ENCODE results near the gene ZFR2.

ZFR2 gene

DNA sequence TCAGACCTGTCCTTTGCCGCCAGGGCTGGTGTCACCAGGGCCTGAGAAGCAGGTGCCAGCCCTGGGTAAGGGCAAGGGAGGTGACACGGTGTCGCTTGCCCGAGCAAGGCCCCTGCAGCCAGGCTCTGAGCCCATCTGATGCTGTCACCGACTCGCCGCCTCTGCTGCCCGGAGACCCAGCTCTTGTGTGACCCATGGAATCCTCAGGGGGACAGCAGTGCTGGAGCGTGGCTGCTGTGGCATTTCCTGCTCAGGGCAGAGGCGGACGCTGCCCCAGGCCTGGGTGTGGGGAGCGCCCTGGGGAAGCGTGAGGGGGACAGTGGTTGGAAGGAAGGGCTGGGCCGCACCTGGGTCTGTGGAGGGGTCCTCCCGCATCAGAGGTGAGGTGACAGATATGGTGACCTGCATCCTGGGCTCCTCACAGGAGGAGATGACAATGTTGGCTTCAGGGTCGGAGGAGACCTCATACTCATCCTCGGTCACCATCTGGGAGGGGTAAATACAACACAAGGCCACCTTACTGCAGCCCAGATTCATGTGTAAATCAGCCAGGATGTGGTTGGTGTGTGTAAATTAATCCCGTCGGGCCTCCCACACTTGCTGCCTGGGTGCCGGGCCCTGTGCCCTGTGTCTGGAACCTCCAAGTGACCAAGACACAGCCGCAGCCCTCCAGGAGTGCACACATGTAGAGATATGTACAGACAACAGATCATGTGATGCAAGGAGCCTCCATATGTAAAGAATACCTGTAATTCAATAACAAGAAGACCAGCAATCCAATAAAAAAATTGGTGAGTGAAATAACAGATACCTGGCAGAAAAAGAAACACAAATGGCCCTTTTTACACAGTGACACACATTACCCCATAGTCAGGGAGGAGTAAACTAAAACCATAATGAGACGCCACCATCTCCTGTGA, 55.1 kb downstream of the ZFR2 start:
- DNase-seq, result no peak

DNA sequence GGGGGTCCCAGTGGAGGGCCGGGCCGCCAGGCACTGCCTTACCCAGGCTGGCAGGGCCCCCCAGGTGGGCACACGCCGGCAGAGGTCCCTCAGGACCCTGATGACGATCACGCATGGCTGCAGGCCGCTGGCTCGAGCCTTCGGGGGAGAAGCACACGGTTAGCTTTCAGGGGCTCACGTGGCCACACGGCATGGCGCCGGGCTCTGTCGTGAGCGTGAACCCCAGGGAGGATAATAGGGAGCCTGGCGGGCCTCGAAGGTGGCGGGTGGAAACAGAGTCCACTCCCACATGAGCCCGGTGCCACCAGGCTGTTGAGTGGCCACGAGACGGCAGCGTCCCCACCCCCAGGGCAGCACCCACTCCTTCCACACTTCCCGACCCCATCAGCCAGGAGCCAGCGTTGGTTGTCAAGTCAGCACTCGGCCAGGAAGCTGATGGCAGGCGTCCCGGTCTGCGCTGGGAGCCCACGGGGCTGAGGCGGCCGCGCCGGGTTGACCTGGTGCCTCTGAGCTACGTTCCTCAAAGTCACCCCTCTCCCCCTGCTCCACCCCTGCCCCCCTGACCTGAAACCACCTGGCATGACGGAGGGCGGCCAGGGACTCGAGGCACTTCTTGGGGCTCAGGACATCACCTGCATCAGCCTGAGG, 58.0 kb downstream of the ZFR2 start:
- DNase-seq, result no peak

DNA sequence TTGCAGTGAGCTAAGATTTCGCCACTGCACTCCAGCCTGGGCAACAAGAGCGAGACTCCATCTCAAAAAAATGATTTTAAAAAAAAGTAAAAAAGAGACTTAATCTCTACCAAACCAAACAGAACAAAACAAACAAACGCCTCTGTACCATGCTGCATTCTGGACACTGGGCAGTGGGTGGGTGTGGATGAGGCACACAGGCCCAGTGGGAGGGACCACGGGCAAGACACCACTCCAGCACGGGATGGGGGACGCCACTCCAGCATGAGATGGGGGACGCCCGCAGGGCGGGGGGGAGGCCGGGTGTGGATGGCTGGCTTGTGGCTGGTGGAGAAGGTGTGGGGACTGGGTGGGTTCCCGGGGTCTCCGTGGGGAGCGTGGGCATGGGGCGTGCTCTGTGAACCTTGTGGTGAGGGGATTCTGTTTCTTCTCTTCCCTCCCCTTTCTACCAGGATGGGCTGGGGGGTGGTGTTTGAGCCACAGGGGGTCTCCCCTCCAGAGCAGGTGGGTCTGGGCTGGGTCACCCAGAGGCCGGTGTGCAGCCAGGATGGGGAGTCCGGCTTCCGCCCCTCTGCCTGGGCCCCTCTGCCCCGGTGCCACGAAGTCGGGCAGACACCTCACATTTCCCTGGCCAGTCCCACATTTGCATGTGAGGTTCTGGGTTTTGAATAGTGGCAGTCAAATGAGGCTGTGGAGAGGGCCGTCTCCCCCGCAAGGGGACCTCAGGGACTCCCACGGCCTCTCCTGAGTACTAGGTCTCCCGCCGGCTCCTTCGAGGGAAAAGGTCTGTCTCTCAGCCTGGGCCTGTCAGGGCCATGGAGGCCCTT, 58.7 kb downstream of the ZFR2 start:
- no peak for DNase-seq

DNA sequence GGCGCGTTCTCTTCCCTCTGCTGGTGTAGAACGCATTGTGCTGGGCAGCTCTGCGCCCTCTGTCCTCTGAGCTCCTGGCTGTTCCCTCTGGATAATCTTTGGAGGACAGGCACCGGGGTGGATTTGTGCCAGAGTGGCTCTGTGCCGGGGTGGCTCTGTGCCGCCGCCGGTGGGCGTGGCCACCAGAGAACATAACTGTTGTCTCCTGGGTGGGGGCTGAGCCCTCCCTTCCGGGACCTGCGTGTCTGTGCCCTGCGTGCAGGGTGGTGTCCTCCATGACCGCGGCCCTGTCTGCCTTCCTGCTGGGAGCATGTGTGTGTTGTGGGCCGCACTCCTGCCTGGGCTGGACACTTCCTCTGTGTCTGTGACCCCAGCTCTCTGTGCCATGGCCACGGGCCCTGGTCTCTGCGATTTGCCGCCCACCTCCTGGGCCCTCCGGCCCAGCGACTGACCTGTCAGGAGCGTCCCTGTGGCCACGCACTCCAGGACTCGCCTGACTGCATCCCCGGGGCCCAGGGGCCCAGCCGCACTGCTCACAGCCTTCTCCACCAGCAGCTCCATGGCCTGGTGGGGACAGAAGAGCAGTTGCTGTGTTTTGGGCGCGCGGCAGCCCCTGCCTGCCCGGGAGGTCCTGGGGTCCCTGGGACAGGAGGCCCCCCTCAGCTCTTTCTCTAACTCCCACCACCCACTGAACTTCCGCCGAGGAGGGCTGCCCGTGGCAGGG, 60.3 kb downstream of the ZFR2 start:
- DNase-seq, result no peak

DNA sequence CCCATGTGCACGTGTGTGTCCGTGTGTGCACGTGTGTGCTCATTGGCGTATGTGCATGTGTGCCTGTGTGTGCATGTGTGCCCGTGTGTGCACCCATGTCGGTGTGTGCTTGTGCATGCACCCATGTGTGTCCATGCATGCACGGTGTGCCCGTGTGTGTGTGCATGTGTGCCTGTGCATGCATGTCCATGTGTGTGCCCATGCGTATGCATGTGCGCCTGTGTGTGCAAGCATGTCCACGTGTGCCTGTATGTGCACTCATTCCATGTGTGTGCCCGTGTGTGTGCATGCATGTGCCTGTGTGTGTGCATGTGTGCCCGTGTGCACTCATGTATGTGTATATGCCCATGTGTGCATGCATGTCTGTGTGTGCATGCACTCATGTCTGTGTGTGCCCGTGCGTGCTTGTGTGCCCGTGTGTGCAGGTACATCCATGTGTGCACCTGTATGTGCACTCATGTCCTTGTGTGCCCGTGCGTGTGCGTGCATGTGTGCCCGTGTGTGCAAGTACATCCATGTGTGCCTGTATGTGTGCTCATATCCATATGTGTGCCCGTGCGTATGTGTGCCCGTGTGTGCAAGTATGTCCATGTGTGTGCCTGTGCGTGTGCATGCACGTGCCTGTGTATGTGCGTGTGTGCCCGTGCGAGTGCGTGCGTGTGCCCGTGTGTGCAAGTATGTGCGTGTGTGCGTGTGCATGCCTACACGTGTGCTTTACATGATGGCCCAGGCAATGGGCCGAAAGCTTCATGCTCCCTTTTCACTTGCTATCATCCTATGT, 61.1 kb downstream of the ZFR2 start:
- no peak for DNase-seq

DNA sequence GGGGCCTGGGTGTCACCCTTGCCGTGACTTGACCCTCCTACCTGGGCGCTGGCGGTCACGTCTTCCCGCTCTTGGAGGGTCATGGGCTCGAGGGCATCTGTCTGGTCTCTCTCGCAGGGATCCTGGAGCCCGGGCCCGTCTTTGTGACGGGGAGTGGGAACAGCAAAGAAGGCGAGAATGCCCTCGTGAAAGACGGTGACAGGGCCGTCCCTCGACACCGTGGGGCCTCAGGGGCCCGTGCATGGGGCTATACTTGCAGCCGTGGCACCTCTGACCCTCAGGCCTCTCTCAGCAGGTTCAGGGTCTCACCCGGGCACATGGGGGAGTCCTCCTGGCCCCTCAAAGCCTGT, 61.7 kb downstream of the ZFR2 start:
- no peak for DNase-seq

DNA sequence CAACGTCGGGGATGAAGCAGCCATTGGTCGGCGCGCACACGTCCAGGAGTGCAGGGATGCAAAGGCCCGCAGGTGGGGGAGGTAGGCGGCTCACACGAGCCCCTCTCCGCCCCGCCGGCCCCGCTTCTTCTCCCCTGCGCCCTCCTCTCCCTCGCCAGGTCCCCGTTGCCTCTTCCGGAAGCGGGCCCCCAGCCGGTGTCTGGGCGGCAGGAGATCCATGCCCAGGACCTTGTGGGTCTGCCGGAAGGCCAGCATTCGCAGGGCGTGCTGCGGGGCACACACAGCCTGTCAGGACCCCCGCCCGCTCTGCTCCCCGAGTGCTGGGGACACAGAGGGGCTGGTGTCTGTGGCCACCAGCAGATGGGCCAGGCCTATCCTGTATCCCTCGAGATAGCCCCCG, 63.0 kb downstream of the ZFR2 start:
- DNase-seq, result no peak

DNA sequence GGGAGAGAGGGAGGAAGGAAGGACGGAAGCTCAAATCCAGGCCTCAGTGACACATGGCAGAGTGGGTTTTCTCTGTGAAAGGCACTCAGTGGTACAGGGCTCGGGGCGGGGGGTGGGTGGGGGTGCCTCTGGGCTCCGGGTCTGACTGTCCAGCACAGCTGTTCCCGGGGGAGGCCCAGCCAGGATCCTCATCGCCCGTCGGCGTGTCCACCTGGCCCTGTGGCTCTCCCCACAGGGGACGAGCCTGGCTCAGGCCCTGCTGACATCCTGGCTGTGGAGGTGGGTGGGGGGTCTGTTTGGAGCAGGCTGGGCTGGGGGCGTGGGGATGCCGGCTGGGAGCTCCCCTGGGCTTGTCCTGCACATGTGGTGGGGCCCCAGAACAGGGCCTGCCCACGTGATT, 64.4 kb downstream of the ZFR2 start:
- no peak for DNase-seq

DNA sequence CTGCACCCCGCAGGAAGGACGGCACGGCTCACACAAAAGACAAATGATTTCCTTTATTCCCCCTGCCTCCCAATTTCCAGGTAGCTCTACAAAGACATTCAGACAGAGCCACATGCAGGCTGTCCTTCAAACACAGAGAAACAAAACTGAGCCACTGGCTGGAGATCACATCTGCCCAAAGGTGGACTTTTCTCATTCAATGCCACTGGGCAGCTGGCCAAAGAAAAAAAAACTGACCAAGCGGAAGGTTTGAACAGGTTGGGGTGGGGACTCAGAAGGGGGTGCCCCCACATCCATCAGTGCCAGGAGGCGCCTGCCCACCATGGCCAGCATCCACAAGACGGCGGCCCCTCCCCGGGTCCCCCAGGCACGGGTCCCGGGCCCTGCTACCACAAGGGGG, 64.9 kb downstream of the ZFR2 start:
- no peak for DNase-seq

DNA sequence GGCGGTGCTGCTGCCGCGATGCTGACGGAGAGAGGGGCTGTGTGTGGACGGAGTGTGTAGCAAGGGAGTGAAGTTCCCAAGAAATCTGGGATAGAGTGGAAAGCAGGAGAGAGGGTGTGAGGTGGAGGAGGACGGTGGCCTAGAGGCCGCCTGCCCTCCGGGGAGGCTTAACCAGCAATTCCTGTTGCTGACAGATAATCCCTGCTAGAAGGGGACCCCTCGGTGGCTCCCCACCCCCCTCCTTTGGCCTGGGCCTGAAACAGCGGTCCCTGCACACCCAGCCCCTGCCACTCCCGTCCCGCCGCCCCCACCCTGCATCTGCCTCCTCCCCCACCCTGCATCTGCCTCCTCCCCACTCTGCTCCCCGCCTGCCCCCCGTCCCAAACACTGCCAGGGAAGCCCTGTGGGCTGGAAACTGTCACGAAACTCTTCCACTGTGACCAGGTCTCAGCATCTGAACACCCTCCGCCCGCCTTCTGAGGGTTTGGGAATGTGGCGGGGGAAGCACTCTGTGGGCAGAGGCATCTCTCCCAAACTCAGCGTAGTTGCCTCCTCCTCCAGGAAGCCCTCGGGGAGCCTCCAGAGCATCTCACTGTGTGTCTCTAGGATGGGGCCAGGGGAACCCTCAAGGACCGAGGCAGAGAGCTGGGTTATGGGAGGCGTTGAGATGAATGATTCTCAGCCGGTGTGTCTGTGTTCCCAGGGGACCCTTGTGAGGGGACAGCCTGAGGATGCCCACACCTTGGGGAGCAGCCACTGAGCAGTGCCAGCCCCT, 65.5 kb downstream of the ZFR2 start:
- no peak for DNase-seq

DNA sequence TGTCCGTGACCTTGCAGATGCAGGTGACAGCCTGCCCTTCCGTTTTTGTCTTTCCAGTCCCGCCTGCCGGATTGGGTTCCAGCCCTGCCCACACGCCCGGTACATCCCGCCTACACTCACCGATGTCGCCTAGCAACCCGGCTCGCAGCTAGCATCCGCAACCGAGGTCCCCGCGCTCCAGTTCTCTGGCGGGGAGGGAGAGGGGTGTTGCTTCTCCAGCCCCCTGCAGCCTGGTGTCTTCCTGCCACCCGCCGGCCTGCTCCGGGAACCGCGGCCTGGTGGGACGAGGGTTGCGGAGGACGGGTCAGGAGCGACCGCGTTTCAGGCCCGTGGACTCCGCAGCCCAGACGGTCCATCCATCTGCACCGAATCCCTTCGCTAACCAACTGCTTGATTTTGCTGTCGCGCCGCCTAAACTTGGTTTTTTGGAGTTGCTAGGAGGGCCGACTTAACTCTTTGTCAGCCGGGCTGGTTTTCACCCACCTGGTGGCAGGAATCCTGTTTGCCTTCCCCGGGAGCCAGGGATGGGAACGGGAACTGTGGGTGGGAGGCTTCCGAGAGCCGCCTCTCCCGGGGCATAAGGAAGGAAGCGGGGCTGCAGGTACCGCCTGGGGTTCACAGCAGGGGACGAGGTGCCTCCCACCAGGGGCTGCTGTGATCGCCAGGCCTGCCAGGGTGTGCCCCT, 67.3 kb downstream of the ZFR2 start:
- peak; percentile 20 to 43 for DNase-seq

DNA sequence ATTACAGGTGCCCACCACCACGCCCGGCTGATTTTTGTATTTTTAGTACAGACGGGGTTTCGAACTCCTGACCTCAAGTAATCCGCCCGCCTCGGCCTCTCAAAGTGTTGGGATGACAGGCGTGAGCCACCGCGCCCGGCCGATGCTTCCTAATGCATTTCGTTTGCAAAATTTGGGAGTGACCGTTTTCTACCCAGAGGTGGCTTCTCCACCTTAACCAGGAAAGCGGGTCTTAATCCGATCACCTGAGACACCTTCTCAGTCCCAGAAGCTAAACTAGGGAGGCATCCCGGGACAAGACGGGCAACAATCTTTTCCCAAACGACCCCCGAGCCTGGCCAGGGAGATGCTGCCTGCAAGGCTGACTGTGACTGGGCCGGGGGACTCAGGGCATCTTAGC, 67.8 kb downstream of the ZFR2 start:
- no peak for DNase-seq

DNA sequence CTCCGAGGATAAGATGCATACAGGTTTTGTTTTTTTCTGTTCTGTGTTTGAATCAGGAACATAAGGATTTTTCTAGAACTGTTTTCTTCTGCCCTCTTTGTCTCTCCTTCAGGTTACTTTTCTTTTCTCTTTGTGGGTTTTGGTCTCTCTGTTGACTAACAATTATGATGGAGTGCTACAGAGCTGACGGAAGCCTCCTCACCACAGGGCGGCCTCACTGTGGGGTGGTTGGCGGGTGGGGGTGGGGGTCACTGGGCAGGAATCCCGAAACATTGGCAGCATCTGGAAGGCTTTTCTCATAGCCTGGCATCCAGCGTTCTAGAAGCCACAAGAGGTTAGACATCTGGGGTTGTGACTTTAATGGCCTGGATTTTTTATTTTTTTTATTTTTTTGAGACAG, 70.7 kb downstream of the ZFR2 start:
- DNase-seq, result no peak

DNA sequence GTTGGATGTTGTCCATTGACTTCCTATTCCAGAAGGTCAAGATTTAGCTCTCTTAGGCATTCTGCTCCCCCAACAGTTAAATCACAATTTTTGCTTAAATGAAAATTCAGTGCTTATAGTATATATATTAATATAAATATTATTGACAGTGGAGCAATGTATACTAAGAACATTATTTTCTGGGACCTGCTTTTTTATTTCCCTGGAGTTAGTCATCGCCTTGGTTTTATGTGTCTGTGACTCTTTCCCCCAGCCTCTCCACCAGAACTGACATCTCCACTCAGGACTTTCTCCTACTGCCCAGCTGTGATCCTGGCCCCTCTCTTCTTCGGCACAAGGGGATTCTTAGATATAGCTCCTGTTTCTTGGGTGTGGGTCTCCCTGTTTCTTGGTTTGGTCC, 72.5 kb downstream of the ZFR2 start:
- DNase-seq, result no peak

DNA sequence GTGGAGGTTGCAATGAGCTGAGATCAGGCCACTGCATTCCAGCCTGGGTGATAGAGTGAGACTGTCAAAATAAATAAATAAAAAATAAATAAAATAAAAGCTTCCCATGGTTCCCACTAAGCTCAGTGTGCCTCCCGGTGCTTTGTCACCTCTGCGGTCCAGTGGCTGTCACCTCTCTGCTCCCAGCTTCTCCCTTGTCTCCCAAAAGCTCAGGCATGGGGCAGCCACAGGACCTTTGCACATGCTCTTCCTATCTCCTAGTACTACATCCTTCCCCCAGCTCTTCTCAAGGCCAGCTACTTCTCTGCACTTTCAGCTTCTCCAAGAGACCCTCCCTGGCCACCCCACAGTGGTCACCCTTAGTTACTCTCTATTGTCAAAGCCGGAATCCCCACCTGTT, 75.0 kb downstream of the ZFR2 start:
- no peak for DNase-seq

DNA sequence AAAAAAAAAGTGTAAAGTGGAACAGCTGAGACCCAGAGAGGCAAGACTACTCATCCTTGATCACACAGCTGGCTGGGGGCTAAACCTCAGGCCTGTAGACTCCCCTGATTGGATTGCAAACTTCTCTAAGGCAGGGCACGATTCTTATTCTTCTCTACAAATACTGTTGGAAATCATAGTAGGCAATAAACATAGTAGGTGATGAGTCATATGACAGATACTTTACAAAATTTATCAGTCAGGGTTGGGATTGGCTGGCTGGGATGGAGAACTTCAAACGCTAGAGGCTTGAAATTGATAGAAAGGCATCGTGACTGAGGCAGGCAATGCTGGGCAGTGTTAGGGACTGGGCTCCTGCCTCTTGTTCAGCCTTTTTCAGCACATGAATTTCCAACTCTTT, 76.7 kb downstream of the ZFR2 start:
- DNase-seq, result no peak

DNA sequence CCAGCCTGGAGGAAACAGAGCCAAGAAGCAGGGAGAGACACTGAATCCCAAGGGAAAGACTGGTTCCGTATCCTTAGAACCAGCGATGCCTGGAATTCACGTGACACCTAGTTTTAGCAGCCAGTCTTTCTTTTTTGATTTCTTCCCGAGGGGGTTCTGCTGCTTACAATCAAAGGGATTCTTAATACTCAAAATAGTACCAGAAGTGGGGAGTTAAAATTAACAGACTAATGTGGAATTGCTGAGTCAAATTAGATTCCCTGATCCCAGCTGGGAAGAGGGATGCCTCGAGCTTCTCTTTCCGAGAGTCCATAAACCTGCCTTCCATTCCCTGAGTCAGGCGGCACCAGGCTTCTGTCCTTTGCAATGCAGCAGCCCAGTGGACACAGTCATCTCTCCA, 77.9 kb downstream of the ZFR2 start:
- DNase-seq, result no peak

DNA sequence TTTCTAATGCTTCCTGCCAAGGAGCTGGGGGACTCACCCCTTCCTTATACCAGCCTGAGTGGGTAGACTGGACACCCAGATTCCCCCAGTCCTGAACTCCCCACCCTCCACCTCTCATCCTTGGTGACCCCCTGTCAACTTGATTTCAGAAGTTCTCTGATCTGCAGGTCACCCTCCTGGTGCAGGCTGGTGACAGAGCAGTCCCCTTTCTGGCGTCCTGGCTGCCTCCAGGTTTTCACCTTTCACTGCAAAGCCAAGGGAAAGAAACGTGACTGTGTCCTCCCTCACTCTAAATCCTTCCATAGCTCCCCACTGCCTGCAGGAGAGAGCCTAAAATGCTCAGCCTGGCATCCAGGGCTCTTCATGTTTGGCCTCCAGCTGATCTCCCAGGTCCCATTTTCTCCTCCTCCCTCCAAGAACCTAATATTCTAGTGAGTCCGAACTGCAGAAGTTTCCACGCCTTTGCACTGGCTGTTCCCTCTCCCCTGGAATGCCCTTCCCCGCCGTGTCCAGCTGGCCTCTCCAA, 78.6 kb downstream of the ZFR2 start:
- no peak for DNase-seq

DNA sequence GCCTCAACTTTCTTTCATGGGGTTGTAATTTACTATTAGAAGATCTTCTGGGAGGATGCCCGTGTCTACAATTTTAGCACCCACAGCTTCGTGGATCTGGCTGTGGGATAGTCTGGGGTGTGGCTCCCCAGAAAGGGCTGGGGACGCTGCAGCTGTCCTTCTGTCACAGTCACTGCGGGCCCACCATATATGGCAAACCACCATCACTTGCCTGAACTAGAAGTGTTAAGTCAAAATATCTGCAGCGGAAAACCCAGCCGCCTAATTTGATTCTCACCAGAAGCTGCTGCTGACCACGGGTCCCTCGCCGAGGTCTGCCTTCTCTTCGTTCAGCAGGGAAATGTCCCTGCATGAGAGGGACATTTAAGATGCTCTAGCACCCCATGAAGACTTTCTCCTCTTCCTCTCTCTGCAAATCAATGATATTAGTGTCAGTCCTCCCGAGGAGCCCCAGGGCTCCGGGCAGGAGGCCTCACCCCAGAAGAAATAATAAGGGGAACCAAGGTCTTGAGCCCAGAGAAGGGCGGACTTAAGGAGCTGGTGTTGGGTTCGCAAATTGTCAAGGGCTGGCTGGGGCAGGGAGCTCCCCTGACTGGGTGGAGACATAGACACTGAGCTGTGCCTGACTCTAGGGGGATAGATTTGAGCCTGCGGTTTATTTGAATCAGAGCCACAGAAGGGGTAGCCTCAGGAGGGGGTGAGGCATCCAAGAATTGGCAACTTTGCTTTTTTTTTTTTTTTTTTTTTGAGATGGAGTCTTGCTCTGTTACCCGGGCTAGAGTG, 79.7 kb downstream of the ZFR2 start:
- DNase-seq, result no peak

Data from hippocampal formation (tissue), 2 donors.